HepG2 (cell line): ENCODE measurements around the gene TAF13. TPM values are rescaled to one million over a fixed set of nuclear protein-coding genes. Genes with fewer than 3 reads are reported as not detected.

Experiments used
- CSRNP1 ChIP-seq: sonication (generic); formaldehyde crosslinking; IDR thresholded peaks from 2 replicates; pipeline ENCODE4 v1.8.1; 2023; ENCODE audit warnings: mild to moderate bottlenecking, missing genetic modification reagents
- DNMT1 ChIP-seq: sonication (generic); formaldehyde crosslinking; IDR thresholded peaks from 2 replicates; pipeline ENCODE4 v1.5.1; 2020; ENCODE audit warnings: mild to moderate bottlenecking, missing genetic modification reagents
- FOXA3 ChIP-seq: IDR thresholded peaks from 2 replicates; pipeline ENCODE4 v1.6.1; 2016; ENCODE audit warnings: missing genetic modification reagents, missing compliant biosample characterization
- GATAD1 ChIP-seq: IDR thresholded peaks from 2 replicates; pipeline ENCODE4 v1.6.1; 2016; ENCODE audit warnings: missing genetic modification reagents, missing compliant biosample characterization
- GFI1 ChIP-seq: sonication (generic); formaldehyde crosslinking; IDR thresholded peaks from 2 replicates; pipeline ENCODE4 v1.5.0; 2020; ENCODE audit warnings: missing genetic modification reagents, mild to moderate bottlenecking, borderline replicate concordance
- HOXA5 ChIP-seq: sonication (generic); formaldehyde crosslinking; IDR thresholded peaks from 2 replicates; pipeline ENCODE4 v1.4.0; 2020; ENCODE audit warnings: missing genetic modification reagents
- KLF11 ChIP-seq: IDR thresholded peaks from 2 replicates; pipeline ENCODE4 v1.6.1; 2016; ENCODE audit warnings: missing compliant biosample characterization
- KLF12 ChIP-seq: sonication (generic); formaldehyde crosslinking; IDR thresholded peaks from 2 replicates; pipeline ENCODE4 v1.4.0; 2020; ENCODE audit warnings: missing genetic modification reagents, borderline replicate concordance
- MAFF ChIP-seq: IDR thresholded peaks from 2 replicates; pipeline ENCODE4 v1.6.1; 2011; ENCODE audit warnings: low read depth, low read length, improper control_type of control experiment
- MAX ChIP-seq: IDR thresholded peaks from 2 replicates; pipeline ENCODE4 v1.6.1; 2012; ENCODE audit warnings: inconsistent platforms
- PLRG1 ChIP-seq: fragments of 450-650 bp; conservative IDR thresholded peaks from 2 replicates; pipeline ENCODE4 v1.6.1; 2016
- SOX6 ChIP-seq, 2 experiments: fragments of 450-650 bp in 1 of 2; sonication (generic) in 1 of 2; formaldehyde crosslinking in 1 of 2; IDR thresholded peaks; 2 replicates each; pipeline versions ENCODE4 v1.4.0 to v1.6.1; 2017 to 2020; ENCODE audit warnings: antibody characterized with exemption in 1 of 2, mild to moderate bottlenecking in 1 of 2, missing genetic modification reagents in 1 of 2
- STAG1 ChIP-seq: sonication (generic); formaldehyde crosslinking; IDR thresholded peaks from 2 replicates; pipeline ENCODE4 v1.4.0; 2020; ENCODE audit warnings: missing genetic modification reagents
- THYN1 ChIP-seq: sonication (generic); formaldehyde crosslinking; IDR thresholded peaks from 2 replicates; pipeline ENCODE4 v1.8.1; 2023; ENCODE audit warnings: low read depth, mild to moderate bottlenecking, moderate library complexity, missing genetic modification reagents, borderline replicate concordance
- TRIM24 ChIP-seq: sonication (generic); formaldehyde crosslinking; IDR thresholded peaks from 2 replicates; pipeline ENCODE4 v1.8.0; 2022; ENCODE audit warnings: mild to moderate bottlenecking, missing genetic modification reagents
- ZBTB10 ChIP-seq: sonication (generic); formaldehyde crosslinking; IDR thresholded peaks from 2 replicates; pipeline ENCODE4 v1.4.0; 2020; ENCODE audit warnings: missing genetic modification reagents, borderline replicate concordance
- ZNF326 ChIP-seq: sonication (generic); formaldehyde crosslinking; IDR thresholded peaks from 2 replicates; pipeline ENCODE4 v1.4.0; 2020; ENCODE audit warnings: missing genetic modification reagents, borderline replicate concordance
- polyA plus RNA-seq, 8 experiments: library from polyadenylated mRNA; depleted of rRNA in 3 of 8; stranded (reverse) in 7 of 8; unstranded in 1 of 8; fragments of >200 nt; fragmentation: Illumina TruSeq in 4 of 8; extraction: Trizol in 4 of 8; gene quantifications; 2 replicates each; pipeline versions ENCODE4 v1.2.1 to v1.2.3, GENCODE V29; 2011 to 2016; ENCODE audit warnings: low read depth in 4 of 8, missing spikeins in 1 of 8, mixed read lengths in 1 of 8; ENCODE audit not compliant: insufficient read depth in 1 of 8
- total RNA-seq, 5 experiments: library from RNA; depleted of rRNA; stranded (reverse); fragments of >200 nt; fragmentation: Illumina TruSeq; extraction: Trizol; gene quantifications; 2 replicates each; pipeline ENCODE4 v1.2.3, GENCODE V29; 2016; ENCODE audit warnings: low read depth in 1 of 5
- TF ChIP-seq, protein P1 (sequence below): IDR thresholded peaks from 2 replicates; pipeline ENCODE4 v1.6.1; 2016; ENCODE audit warnings: missing compliant biosample characterization, missing genetic modification reagents, borderline replicate concordance
- TF ChIP-seq, protein P2 (sequence below): sonication (generic); formaldehyde crosslinking; IDR thresholded peaks from 2 replicates; pipeline ENCODE4 v1.4.0; 2020; ENCODE audit warnings: missing genetic modification reagents, borderline replicate concordance

The TAF13 gene
- total and polyA plus RNA-seq, 2 of the 13 experiments (the other 11 are each of a cell fraction or from before 2014, with no cell fraction given) = 11.5 to 36.3 TPM

GRCh38 chr1:109089242-109090015 is 13.6 kb upstream of the TAF13 start (continued):
- TF ChIP-seq PLRG1 = no peak
- TF ChIP-seq GFI1 (CRISPR knock-in tag) = no peak
- no peak for TF ChIP-seq MAX
- 0 out of 2 replicates have a peak, but pooled peaks have one; percentile 21 for TF ChIP-seq KLF12 (CRISPR knock-in tag)
- 0 out of 2 replicates have a peak, but pooled peaks have one; percentile 53 for TF ChIP-seq HOXA5 (CRISPR knock-in tag)
- peak; percentile 58 for TF ChIP-seq STAG1 (CRISPR knock-in tag)
- no peak for TF ChIP-seq THYN1 (CRISPR knock-in tag)
- TF ChIP-seq TRIM24 = no peak
- no peak for TF ChIP-seq MAFF
- TF ChIP-seq ZNF326 (CRISPR knock-in tag) = no peak
- peak; percentile 43; the same call in 1 of the 2 replicates for TF ChIP-seq FOXA3 (CRISPR knock-in tag)
- TF ChIP-seq ZBTB10 (CRISPR knock-in tag) = no peak
- TF ChIP-seq, protein P1, sequence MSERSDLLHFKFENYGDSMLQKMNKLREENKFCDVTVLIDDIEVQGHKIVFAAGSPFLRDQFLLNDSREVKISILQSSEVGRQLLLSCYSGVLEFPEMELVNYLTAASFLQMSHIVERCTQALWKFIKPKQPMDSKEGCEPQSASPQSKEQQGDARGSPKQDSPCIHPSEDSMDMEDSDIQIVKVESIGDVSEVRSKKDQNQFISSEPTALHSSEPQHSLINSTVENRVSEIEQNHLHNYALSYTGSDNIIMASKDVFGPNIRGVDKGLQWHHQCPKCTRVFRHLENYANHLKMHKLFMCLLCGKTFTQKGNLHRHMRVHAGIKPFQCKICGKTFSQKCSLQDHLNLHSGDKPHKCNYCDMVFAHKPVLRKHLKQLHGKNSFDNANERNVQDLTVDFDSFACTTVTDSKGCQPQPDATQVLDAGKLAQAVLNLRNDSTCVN (CRISPR knock-in tag) = no peak
- TF ChIP-seq SOX6 (IDR thresholded peaks at IDR 0.05) = no peak
- TF ChIP-seq SOX6 (CRISPR knock-in tag; IDR thresholded peaks at IDR 0.05) = peak; percentile 43; the same call in 1 of the 2 replicates
- no peak for TF ChIP-seq CSRNP1 (CRISPR knock-in tag)
- TF ChIP-seq DNMT1 = no peak
- peak; percentile 75 for TF ChIP-seq GATAD1 (CRISPR knock-in tag)
- TF ChIP-seq, protein P2, sequence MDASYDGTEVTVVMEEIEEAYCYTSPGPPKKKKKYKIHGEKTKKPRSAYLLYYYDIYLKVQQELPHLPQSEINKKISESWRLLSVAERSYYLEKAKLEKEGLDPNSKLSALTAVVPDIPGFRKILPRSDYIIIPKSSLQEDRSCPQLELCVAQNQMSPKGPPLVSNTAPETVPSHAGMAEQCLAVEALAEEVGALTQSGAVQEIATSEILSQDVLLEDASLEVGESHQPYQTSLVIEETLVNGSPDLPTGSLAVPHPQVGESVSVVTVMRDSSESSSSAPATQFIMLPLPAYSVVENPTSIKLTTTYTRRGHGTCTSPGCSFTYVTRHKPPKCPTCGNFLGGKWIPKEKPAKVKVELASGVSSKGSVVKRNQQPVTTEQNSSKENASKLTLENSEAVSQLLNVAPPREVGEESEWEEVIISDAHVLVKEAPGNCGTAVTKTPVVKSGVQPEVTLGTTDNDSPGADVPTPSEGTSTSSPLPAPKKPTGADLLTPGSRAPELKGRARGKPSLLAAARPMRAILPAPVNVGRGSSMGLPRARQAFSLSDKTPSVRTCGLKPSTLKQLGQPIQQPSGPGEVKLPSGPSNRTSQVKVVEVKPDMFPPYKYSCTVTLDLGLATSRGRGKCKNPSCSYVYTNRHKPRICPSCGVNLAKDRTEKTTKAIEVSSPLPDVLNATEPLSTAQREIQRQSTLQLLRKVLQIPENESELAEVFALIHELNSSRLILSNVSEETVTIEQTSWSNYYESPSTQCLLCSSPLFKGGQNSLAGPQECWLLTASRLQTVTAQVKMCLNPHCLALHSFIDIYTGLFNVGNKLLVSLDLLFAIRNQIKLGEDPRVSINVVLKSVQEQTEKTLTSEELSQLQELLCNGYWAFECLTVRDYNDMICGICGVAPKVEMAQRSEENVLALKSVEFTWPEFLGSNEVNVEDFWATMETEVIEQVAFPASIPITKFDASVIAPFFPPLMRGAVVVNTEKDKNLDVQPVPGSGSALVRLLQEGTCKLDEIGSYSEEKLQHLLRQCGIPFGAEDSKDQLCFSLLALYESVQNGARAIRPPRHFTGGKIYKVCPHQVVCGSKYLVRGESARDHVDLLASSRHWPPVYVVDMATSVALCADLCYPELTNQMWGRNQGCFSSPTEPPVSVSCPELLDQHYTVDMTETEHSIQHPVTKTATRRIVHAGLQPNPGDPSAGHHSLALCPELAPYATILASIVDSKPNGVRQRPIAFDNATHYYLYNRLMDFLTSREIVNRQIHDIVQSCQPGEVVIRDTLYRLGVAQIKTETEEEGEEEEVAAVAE (CRISPR knock-in tag) = no peak
- no peak for TF ChIP-seq KLF11 (CRISPR knock-in tag)
